Cortex of kidney (tissue), 1 donor: ENCODE data around the gene FCER1G.
A peak's percentile ranks its signal among the peaks of the same experiment; 100 is the strongest.

Experiments
- DNase-seq: peaks from one replicate; lab custom pipeline; 2025; lab: John Stamatoyannopoulos, UW

Gene FCER1G

DNA sequence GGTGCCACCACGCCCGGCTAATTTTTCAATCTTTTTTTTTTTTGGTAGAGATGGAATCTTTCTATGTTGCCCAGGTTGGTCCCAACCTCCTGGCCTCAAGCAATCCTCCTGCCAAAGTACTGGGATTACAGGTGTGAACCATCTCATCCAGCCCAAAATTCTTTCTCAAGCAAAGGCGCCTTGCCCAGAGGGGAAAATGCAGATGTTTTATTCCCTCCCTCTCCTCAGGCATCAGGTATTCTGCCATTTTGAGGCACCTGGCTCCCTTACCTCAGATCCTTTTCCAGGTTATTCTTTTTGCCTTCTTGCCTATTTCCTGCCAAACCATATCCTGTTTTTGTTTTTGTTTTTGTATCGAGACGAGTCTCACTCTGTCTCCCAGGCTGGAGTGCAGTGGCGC is 26.7 kb upstream of the FCER1G start:
- DNase-seq, result no peak

DNA sequence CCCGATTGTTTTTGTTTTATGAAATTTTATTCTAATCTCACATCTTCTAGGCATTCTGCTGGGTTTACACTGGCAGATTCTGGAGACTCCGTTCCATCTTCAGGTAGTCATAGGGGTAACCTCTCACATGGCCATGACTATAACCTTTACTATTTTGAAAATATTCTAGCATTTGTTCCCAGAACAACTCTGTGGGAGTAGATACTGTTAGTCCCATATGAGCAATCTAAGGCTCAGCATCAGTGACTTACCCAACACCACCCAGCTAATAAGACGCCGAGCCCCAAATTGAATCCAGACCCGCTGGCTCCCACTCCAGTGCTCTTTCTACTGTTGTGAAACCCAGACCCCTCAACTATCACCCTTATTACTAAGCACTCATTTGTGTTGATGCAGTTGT is 26.1 kb upstream of the FCER1G start:
- no peak for DNase-seq

DNA sequence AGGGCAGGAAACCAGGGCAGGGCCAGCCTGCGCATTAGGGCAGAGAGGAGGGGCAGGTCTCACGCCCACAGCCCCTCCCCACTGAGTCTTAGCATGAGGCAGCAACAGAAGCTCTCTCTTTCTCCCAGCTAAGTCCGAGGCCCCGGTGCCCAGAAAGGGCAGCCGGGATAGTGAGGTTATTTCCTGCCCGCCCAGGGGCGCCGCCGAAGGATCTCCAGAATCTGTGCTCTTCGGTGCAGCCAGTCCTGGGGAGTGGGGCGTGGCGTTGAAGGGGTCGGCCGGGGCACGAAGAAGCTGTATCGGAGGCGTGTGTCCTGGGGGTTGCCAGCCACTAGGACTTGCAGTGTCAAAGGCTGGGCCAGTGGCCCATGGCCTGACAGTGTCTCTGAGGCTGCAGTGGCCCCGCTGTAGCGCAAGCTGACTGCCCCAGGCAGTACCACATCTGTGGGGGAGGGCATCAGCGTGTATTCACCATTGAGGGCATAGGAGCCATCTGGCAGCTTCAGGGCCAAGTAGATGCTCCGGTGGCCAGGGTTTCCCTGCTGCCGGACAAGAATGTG is 24.1 kb upstream of the FCER1G start:
- no peak for DNase-seq

DNA sequence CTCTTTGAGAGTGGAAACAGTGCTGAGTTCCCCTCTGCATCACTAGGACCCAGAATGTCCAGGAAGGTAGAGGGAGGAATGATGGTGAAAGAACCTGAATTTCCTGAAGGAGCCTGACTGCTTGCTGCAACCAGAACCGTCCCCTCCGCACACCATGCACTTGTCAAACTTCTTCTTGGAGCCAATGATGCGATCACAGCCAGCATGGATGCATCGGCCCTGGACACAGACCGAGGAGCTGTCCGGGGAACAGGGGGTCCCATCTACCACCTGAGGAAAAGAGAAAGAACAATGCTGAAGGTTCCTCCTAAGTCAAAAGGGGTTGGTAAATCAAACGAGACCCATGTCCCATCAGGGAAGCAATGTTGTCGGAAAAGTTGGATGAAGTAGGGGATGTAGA is 23.1 kb upstream of the FCER1G start:
- no peak for DNase-seq

DNA sequence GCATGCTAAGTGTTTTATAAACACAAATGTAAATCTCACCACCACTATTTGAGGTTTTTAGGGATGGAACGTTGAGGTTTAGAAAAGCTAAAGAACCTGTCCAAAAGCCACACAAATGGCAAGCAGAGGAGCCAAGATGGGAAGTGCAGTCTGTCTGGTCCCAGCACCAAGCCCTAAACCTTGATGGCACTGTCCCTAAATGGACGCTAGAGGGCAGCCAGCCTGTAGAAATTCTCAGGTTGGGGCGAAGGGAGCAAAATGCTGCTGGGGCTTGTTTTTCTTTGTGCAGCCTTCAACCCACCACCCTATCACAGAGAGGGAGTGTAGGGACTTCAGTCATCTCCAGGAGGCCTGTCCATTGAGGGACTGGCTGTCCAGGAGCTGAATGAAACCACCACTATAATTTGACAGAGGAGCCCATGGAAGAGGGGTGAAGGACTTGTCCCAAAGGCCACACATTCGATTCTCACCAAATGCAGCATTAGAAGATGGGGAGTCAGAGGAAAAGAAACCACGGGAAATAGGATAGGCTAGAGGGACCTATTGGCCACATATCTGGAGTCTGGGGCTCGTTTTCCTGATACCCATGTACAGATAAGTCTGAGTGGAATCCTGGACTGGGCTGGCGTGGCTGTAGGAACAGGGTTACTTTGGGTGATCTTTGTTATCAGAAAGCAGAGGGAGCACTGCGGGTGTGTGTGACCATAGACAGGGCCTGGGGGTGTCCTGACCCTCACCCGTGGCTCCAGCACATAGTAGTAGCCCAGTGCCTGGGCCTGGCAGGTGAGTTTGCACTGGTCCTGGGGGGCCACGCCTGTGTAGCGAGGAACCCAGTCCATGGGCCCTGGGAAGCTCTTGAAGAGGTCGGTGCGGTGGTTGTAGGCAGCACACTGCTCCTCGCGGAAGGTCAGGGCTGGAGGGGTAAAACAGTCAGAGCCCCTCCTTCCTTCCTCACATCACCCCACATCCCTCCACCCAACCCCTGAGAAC is 22.3 kb upstream of the FCER1G start:
- no peak for DNase-seq

DNA sequence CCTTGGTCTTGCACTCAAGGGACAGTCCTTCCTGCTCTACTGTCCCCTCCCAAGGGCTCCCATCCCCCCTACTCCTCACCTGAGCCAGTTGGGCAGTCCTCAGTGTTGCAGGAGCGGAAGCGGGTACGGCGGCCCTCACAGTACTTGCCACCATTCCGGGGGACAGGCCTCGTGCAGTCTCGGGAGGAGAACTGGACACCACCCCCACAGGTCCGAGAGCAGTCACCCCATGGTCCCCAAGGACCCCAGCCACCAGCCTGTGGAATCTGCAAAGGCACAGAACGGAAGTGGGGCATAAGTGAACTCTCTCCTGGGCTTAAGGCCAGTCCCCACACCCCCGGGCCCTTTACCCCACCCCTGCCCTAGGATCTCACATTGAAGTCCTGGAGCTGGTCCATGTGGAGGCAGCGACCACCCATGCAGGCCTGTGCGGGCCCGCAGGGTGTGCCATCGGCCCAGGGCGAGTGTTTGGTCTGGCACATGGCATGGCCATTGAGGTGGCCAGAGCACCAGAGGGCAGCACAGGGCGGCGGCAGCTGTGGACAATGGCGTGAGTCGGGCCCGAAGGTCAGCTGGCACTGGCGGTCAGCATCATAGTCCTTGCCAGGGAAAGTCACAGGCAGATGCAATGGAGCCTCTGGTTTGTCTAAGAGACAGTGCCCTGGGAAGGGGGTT is 21.4 kb upstream of the FCER1G start:
- no peak for DNase-seq

DNA sequence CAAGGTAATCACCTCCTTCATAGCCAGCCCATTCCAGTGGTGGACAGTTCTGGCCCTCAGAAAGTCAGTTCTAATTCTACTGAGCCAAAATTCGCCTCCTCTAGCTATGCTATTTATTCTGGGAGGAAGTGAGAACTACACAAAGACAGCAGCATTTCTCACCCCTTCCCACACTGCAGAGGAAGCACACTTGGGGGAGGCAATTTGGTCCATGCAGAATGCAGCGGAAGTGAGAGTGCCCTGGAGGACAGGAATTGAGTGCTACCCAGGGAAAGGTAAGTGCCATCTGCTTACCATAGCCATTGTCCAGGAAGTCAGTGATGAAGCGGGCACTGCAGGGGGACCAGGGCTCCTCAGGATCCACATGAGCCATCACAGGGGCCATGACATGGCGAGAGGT is 19.9 kb upstream of the FCER1G start:
- no peak for DNase-seq

DNA sequence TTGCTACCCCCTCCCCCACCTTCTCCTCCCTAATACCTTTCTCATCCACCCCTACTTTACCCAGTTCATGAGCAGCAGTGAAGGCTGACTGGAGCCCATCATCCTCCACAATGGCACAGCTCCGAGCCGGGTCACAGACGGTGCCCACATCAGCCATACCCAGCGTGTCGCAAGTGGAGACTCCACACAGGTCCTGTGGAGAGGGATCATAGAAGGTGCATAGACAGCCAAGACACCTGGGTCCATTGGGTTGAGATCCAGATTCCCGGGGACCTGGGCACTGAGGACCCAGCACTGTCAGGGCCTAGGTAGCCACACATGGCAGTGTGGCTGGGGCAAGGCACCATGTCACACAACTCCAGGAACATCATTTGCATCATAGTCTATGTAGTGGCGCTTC is 19.0 kb upstream of the FCER1G start:
- DNase-seq, result no peak

DNA sequence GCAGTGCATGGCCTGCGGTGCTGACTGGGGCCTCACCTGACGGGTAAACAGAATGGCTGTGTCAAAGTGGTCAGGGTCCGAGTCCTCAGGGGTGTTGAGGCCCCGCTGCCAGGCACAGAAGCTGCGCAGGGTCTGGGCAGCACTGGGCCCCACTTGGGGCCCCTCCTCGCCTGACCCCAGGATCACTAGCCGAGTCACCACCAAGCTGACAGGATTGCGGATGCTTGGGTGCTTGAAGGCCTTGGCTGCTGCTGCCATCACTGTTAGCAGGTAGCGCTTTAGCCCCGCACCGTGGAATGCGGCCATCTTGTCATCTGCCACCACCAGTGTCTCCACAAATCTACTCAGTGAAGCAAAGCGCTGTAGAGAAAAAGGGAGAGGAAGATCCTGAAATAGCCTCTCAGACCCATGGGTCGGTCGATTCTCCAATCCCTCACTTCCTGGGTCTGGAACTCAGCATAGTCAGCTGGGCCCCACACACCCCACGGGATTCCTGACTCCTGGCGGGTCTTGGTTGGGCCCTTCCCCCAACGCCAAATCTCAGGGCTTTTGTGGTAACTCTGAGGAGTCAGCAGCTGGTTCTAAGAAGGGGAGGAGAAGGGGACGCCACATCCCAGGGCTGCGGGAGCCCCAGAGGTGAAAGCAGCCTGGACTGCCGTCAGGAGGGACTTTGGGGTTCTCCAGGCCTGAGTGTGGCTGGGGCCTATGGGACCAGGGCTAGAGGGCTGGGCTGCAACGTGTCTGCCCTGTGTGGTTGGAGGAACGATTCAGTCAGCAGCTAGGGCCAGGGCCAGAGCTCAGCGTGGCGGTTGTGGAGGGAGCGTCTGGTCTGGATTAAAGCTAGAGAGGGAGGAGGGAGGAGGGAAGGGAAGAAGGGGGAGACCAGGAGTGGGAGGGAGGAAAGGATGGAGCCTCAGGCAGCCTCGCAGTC is 18.3 kb upstream of the FCER1G start:
- no peak for DNase-seq

DNA sequence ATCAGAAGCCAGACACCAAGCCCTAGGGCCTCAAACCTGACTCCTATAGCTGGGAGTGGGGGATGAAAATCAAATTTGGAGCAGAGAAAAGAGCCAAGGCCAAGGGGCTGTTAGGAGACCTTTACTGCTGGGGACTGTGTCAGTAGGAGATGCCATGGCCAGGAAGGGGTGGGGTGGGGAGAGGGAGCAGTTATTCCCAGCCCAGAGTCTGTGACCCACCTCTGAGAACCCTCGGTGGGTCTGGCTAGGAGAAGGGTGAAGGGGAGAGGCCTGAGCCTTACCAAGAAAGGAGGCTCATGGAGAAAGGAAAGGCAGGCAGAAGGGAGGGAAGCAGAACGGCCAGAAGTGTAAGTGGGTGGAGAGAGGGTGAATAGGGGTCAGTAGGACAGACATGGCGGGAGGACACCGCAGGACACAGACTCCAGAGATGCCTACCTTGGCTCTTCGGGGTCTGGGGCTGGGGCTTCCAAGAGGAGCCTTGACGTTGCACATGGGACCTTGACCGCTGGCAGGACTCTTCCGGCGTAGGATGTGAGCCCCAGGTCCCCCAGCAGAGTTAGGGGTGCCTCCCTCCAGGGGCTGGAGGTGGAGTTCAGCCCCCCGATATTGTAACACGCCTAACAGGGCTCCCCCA is 17.4 kb upstream of the FCER1G start:
- no peak for DNase-seq

DNA sequence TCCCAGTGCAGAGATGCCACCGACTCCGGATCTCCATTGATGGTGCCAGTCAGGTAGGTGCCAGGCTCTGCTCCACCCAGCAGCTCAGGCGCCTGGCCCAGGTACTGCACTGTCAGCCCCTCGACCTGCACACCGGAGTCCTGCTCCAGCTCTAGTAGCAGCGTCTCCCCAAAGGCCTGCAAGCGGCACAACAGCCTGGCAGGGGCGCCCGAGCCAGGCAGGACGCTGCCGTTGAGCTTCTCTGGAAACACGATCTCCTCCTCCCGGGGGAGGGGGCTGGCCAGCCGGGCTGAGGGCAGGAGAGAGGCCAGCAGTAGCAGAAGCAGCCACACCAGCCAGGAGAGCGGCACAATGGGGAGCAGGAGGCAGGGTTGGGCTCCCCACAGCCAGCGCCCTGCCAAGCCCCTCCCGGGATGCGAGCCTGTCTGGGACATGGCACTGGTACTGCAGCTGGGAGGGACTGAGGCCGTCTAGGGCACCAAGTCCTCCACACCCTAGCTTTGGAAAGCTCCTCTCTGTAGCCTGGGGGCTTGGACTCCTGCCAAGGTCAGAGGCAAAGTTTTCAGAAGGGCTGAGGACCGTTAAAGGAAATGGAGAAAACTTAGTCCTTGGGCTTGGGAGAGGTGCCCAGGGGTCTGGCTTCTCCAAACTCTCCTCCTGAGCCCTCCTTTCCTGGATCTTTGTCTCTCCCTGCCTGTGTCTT is 16.8 kb upstream of the FCER1G start:
- DNase-seq, result no peak

DNA sequence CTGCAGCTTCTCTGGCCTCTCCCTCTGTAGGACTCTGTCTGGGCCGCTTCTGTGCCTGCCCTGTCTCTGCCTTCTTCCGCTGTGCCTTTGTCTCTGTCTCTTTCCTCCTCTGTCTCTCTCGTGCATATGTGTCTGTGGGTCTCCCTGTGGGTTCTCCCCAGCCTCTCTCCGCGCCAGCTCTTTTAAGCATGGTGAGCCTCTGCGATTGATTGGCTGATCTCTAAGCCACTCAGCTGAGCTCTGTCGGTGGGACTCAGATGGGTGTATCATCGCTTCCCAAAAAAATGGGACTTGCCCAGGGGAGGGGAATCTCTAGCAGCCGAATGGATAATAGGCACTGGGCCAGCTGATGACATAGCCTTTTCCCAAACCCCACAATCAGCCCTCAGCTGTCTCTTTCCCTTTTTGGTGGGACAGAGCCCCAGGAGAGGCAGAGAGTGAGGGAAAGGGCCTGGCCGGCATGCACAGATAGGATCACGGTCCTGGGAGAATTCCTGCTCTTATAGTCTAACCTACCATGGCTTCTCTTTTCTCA is 16.1 kb upstream of the FCER1G start, which contains the start of gene ADAMTS4:
Gene ADAMTS4 (minus strand): TSS at position 158 of the 535 bp plus-strand sequence. CDS start 427 bp downstream, outside the sequence.
- DNase-seq, result no peak

DNA sequence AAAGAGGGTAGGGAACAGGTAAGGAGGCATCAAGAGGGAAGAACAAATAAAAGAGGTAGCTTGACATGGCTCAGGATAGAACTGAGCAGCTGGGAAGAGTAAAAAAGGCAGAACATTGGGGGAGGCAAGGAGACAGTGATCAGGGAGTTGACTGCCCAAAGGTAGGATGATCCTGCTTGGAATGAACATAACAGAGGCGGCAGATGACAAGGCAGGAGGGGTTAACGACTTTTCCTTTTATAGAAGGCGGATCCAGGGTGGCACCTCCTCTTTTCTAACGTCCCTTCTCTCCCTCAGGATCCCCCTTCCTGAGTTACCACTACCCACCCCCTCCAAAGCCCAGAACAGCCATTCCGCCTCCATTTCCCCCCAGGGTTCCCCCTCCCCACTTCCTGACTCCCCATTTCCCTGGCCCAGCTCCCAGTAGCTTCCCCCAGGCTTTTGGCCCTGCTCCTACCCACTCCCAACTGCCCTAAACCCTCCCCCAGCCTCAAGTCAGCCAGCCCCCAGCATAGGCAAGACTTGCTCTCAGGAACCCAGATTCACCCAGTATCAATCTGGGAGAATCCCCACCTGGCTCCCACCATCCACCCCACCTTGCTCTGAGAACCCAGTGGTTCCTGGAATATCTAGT is 15.5 kb upstream of the FCER1G start:
- no peak for DNase-seq

DNA sequence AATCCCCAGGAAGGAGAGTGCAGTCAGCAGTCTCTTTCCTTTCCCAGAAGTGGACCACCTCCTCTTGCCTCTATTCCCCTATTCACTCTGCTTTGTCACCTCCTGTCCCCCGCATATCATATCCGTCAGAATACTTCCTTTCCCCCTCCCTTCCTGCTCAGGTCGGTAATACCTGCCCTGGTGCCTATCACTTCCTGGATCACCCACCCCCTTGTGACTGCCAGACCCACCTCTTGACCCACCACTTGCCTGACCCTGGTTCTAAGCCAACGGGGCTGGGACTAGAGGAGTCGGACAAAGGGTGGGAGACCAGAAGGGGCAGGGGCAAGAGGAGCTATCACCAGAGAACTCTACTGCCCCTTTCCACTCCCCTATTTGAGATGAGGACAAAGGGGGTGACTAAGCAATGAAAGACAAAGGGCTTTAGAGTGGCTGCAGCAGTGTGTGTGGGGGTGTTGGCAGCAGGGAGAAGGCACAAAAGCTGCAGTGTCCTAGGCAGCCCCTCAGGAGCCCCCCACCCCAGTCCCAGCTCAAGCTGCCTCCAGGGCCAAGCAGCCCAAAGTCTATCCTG is 14.6 kb upstream of the FCER1G start:
- DNase-seq, result no peak

DNA sequence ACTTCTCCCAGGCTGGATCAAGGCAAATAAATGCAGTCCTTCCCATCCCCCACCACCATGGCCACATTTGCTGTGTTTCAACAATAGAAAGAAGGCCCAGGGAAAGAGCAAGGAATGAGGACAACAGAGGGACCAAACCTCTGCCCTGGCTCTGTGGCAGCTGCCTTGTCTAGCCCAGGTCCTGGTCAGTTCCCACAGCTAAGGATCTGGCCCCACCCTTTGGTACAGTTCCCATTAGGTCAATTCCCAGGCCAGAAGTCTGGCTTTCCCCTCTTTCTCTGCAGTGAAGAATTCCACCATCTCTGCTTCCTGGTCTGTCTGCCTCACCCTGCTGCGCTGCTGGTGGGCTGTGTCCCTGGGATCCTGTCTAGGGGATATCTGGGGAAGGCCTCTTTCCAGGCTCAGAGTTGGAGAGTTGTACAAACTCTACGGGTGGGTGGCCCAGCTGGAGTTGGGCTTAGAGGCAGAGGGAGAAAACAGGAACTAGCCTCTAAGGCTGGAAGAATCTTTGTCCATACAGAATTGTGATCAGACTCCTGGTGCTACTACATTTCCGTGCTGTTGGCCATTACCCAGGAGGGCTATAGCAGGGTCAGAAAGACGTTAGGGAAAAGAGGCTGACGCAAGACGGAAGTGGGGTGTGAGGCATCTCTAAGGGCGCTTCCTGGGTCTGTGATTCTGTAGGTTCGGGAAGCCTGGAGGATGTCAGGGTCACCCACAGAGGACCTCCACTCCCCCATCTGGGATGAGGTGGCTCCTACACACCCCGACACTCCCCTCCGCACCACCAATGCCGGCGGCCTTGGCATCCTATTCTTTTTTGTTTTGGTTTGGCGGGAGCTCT is 13.9 kb upstream of the FCER1G start:
- DNase-seq, result no peak

DNA sequence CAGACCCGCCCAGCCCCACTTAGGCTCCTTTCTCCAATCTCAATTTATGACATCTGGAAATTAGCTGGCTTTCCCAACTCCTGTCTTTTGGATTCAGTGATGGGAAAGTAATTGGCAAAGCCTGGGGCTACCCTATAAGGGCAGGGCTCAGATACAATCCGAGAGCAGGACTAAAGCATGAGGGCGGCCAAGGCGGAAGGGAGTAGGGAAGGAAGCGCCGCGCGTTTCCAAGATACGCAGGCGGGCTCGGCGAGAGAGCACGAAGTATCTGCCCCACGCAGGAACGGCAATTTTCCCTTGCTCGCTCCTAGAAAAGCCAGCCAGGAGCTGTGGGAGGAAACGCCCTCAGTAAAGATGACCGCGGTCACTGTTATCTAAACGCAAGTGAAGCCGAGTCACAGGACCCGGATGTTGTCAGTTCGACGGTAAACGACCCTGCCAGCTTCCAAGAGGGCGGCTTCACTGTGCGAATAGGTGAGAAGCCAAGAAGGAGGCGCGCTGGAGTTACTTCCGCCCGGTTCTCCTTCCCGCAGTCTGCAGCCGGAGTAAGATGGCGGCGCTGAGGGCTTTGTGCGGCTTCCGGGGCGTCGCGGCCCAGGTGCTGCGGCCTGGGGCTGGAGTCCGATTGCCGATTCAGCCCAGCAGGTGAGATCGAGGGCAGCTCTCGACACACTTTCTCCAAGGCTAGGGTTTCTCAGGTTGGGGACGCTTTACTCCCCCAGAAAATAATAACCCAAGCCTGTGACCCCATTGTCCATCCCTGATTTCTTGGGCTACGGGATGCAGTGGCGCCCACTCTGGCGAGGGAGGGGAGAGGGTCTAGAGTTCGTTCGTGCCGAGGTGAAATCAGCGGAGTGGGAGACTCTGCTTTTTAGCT is 13.0 kb upstream of the FCER1G start, which contains the start of gene NDUFS2:
Gene NDUFS2 (plus strand): TSS at position 532 of the 877 bp plus-strand sequence. CDS start 19 bp downstream, at position 551.
- peak; percentile 25 for DNase-seq

DNA sequence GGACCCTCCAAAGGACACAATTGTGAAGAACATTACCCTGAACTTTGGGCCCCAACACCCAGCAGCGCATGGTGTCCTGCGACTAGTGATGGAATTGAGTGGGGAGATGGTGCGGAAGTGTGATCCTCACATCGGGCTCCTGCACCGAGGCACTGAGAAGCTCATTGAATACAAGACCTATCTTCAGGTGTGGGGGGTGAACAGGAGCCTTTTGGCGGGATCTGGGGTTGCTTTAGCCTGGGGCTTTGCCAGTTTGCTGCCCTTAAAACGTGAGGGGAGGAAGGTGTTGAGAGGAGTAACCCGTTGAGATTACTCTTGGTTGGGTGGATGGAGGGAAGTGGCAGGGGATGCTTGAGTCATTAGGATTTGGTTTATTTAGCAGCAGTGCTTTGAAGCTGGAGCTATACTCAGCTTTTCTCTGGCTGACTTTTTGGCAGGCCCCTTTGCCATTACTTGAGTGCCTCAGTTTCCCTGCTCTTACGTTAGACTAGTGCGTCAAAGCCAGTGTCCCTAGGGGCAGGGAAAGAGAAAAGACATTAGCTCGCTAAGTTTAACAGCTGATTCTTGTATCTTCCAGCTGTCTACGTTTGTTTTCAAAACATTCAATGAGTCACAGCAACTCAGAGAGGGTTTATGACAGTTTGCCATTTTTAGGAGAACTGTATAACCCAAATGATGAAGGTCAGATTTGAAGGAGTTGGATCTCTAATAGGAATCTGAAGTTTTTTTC is 8.5 kb upstream of the FCER1G start:
- no peak for DNase-seq
